ENCODE measurements around the gene OR2H1.

DNA sequence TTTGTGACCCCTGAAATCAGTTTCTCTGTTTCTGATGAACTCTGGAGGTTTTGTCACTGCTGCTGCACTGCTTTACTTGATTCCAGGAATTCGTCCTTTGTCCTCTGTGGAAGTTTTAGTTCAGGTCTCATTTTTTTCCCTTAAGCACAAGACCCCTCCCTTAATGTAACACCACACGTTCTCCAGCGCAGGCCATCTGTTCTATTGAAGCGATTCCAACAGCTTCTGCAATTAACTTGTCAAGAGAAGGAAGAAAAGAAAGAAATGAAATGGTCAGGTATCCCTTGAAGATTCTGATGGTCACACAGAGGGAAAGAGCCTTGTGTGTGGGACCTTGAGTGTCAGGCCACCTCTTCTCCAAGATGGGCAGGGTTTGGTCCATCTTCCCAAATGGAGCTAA, 38.6 kb downstream of the OR2H1 start:
- TF ChIP-seq CTCF (IDR thresholded peaks at IDR 0.05) (no peak), POLR2A (IDR thresholded peaks at IDR 0.05) (no peak)
